ENCODE data around the gene AKNA.

- TF ChIP-seq POLR2A (IDR thresholded peaks at IDR 0.05) (no peak), POLR2AphosphoS5 (IDR thresholded peaks at IDR 0.05) (no peak), CTCF (IDR thresholded peaks at IDR 0.05) (no peak)
These were observed 17.4 kb downstream of the AKNA start for GRCh38 chr9:114370251-114370967.

All from sigmoid colon (tissue), 4 donors.